ENCODE results near the gene LSAMP.
"Not testable (repeated sequence)": the region's sequence is repeated elsewhere in the genome, so short reads cannot be mapped to it uniquely, and the experiment has no call there.

Gene LSAMP

DNA sequence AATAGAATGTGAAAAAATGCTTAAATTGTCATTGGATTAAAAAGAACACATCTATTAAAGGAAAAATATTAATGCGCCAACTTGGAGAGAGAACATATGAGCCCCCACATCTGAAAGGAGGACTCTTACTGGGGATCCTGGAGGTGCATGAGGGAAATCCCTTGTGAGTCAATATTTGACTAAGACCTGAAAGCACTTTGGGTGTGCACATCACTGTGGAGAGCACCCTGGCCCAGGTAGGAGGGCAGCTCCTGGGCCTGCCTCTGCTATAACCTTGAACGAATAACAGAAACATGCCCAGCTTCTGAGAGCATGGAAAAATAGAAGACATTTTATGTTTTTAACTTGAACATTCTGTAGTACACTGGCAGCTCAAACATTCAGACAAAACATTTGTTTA is 622.2 kb downstream of the LSAMP start:
- DNase-seq, result no peak

DNA sequence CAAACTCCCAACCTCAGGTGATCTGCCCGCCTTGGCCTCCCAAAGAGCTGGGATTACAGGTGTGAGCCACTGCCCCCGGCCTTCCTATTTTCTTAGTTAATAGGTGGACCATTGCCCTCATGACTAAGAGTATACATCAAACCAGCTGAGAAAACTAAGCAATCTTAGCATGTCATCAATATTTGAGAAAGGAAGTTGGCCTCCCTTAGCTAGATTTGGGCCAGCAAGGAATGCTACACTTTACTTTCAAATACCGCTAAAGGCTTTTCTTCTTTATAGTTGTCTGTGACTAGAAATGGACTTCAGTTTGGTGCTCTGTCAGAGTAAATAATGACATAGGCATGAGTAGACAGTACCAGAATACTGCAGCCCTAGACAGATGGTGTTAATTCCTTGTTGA is 622.7 kb downstream of the LSAMP start:
- DNase-seq, result no peak

DNA sequence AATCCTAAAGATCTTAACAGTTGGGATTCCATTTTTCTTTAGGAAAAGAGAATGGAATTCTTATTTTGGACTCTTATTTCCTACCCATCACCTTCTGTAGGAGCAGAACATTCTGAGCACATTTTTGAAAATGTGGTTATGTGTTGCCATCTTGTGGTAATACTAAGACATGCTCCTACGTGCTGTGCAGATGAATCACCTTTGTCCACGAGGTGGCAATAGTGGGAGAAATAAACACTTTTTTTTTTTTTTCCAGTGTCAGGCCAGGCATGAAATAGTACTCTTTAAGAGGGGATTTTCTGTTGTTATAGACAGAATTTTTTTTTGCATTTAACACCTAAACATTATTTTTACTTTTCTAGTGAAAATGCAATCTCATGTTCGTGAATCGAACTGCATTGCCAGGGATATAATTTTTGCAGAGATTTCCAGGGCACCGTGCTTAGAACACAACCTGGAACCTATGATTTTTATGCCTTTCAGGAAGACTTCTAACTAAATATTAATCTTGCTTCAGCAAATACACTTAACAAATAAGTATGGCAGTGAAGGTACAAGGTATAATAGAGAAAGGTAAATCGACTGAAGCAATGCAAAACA is 625.4 kb downstream of the LSAMP start:
- DNase-seq, result peak; percentile 94

DNA sequence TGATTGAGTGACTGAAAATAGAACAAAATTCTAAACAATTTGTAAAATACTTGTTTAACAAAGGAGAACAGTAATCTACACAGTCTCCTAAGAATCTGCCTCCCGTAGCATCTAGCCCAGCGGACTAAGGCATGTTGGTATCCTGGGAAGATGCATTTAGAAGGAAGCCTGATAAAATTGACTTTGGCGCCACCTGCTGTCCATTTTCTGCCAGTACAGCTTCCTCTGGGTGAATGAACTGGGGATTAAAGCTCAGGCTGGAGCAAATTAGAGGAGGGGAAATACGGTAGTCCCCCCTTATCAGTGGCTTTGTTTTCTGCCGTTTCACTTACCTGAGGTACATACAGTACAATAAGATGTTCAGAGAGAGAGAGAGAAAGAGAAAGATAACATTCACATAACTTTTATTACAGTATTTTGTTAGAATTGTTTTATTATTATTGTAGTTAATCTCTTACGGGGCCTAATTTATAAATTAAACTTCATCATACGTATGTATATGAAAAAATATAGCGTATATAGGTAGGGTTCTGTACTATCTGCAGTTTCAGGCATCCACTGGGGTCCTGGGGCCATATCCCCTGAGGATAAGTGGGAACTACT is 630.4 kb downstream of the LSAMP start:
- peak; percentile 71 for DNase-seq

DNA sequence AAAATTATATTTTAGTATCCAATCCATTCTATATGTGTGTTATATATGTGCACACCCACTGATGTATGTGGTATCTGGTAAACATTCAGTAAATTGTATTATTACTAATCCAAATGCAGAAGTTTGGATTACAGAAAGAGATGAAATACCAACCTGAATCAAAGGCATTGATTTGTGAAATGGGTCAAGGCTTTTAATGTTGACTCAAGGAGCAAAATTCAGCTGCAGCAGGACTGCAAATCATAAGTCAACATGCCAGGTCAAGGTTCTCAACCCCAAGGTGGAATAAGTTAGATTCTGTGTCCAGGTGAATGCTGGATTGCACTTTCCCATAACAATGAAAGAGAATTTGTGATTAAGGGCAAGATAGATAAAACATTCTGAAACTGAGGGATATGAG is 631.3 kb downstream of the LSAMP start:
- DNase-seq, result no peak

DNA sequence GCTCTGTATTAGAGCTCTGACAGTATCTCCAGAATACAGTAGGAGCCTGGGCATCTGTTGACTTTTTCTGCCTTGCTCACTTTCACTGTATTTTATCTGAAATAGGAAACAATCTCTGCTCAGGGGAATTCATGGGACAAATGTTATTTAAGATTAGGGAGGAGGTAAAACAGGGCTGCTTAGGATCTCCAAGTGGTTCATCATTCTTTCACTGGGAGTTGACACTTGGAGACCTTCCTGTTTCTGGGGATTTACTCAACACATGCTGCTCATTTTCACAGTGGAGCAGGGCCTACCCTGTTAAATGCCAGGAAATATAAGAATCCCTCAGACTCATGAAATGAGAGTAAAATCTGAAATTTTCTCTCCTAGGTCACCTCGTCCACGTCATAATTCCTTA is 636.5 kb downstream of the LSAMP start:
- DNase-seq, result no peak

DNA sequence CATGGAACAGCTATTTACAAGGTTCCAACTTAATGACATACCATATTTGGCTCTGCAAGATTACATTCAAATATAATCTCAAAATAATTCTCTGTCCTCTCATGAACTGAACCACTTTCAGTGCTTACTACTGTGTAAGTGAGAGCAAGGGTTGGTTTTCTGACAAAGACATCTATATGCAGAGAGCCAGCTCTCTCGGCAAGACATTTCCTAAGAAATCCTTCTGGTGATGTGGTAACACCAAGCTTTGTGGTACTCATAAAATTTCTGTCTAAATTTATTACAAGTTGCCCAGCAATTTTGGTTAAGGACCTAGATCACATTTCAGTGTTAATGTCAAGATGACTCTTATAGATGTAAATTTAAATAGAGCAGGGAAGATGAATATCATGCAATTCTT is 637.0 kb downstream of the LSAMP start:
- no peak for DNase-seq

DNA sequence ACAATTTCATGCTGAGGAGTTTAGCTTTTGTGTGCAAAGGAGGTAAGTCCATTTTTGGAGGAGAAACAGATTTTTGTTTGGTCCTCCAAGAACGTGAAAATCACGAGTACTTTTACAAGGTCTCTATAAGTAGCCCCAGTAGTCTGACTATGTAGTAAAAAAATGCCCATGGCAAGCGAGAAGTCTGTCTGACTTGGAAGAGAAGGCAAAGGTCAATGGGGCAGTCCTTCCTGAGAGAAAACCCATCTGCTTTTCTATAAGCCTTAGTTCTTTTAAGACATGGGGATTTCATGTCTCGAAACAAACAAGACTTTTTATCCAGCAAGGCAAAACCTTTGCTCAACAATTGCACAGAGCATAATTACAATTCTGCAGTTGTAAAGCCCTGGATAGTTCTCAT is 638.8 kb downstream of the LSAMP start:
- DNase-seq, result no peak

DNA sequence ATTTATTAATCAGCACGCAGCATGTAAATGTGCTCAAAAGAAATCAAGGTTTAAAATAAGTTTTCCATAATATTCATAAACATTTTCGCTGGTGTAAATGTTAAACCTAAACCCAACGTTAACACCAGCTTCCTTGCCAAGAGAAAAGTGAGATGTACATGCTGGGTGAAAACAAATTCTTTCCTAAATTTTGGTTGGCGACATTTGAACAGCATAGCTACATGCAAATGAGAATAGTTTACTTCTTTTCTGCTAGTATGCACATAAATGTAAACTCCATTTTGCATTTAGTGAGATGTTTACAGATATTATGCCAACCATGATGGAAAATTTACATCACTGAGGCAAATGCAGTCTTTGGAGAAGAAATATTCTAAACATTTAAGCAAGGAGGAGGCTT is 639.8 kb downstream of the LSAMP start:
- DNase-seq, result no peak

DNA sequence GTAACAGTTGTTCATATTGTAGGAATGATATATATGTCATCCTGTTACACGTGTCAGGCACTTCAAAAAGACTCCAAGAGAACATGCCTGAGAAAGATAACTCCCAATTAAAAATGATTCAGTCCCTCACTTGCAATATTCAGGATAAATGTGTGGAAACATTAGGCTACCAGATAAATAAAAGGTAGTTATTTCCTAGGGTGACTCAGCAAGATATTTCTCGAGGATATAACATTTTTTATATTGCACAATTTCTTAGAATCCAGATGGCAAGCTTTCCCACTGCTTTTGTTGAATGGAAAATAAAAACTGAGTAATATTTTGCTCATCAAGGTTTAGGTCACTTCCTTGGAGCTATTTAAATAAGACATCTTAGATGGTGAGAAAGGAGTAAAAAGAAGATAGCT is 640.6 kb downstream of the LSAMP start:
- no peak for DNase-seq

DNA sequence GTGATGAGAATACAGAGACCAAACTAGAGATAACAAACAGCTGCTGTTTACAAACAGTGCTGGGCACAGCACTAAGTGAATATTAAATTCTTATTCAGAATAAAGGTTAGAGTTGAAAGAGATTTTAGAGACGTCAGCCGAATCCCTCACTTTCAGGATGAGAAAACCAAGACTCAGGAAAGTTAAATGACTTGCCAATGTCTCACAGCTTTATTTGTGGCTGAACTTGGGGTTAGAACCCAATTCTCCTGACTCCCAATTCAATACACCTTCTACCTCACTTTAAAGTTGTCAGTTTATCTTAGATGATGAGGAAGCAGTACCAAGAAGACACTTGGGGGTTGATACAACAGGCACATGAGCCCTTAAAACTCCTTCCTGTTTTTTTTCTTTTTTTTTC is 641.1 kb downstream of the LSAMP start:
- no peak for DNase-seq

DNA sequence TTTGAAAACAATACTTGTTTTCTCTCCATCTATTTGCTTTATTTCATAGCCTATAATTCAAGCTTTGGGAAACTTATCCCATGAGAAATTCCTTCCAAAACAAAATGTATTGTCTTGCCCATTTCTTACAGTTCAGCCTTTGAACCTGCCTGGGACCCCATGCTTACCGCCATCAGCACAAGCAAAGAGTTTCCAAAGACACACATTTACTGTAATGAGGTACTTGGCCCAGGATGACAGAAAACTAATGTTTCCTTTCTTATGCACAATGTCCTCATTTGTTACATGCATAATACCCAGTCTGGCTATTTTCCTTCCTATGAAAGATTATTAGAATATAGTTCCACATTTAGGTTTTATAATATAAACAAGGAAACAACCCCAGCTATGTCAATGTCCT is 641.6 kb downstream of the LSAMP start:
- DNase-seq, result no peak

DNA sequence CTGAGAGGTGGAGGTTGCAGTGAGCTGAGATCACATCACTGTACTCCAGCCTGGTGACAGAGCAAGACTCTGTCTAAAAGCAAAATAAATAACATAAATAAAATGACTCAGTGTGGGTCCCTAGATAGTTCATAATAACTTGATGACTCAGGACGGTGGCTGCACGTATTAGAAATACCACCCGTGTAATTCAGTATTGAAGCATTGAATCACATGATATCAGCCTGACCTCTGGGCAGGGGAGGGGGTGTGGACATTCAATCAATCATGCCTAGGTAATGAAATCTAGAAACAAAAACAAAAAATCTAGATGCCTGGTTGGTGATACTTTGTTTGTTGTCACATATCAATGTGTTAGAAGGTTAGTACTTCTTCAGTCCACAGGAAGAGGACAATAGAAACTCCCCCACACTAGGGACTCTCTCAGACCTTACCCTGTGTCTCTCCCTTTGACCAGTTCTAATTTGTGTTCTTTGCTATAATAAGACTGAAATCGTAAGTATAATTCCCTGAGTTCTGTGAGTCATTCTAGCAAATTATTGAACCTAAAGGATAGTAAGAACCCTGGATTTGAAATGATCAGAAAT is 644.7 kb downstream of the LSAMP start:
- DNase-seq, result no peak

DNA sequence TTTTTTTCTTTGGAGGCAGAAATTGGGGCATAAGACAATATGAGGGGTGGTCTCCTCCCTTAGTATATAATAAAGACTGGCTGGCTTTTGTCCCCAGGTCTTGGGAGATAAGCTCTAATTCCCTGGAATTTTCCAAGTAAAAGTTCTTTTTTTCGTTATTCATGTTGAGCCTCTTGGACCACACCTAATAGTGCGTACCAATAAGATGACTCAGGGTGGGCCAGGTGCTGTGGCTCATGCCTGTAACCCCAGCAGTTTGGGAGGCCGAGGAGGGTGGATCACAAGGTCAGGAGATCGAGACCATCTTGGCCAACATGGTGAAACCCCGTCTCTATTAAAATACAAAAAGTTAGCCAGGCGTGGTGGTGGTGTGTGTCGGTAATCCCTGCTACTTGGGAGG is 645.2 kb downstream of the LSAMP start:
- DNase-seq, result not testable (repeated sequence)

DNA sequence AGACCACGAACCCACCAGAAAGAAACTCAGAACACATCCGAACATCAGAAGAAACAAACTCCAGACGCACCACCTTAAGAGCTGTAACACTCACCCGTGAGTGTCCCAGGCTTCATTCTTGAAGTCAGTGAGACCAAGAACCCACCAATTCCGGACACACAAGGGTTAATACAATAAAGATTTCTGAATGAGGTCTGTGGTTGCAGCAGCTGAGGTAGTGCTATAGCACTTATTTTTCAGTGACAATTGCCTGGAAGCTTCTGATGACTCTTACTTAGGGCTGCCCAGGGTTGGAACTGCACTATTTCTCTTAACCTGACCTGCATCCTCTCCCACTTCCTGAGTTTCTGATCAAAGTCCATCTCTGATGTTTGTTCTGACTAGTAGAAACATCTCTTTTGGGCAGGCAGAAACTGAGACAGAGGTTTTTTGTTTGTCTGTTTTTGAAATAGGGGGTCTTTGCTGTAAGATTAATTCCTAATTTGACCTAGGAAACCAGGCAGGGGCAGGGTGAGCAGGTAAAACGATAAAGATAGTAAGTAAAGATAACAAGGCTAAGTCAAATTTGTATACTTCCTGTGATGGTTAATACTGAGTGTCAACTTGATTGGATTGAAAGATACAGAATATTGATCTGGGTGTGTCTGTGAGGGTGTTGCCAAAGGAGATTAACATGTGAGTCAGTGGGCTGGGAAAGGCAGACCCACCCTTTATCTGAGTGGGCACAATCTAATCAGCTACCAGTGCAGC is 652.9 kb downstream of the LSAMP start:
- DNase-seq, result no peak

DNA sequence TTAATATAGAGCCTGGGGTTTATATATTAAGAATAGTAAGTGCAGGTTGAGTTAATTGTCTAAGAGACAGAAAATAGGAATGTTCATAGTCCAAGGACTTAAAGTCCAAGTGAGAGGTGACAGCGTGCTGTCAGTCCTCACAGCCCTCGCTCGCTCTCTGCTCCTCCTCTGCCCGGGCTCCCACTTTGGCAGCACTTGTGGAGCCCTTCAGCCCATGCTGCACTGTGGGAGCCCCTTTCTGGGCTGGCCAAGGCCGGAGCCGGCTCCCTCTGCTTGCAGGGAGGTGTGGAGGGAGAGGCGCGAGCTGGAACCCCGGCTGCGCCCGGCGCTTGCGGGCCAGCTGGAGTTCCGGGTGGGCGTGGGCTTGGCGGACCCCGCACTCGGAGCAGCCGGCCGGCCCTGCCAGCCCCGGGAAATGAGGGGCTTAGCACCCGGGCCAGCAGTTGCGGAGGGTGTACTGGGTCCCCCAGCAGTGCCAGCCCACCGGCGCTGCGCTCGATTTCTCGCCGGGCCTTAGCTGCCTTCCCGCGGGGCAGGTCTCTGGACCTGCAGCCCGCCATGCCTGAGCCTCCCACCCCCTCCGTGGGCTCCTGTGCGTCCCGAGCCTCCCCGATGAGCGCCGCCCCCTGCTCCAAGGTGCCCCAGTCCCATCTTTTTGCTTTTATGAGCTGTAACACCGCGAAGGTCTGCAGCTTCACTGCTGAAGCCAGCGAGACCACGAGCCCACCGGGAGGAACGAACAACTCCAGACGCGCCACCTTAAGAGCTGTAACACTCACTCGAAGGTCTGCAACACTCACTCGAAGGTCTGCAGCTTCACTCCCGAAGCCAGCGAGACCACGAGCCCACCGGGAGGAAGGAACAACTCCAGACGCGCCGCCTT is 653.8 kb downstream of the LSAMP start:
- DNase-seq, result not testable (repeated sequence)

DNA sequence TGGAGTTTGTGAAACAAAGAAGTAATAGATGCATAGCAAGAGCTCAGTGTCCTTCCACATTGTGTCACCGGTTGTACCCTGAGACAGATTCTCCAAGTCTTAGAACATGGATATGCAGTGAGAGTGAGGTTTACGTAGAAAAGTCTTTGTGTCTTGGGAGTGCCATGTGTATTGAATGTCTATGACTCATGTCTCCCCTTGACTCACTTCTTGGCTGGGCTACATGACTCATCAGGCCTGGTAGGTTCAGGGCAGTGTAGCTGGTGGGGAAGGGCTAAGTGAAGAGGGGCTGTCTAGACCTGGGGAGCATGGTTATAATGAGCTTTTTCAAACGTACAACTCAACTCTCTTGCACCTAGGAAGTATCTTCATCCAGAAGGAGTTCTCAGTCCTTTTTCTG is 654.5 kb downstream of the LSAMP start:
- DNase-seq, result no peak

DNA sequence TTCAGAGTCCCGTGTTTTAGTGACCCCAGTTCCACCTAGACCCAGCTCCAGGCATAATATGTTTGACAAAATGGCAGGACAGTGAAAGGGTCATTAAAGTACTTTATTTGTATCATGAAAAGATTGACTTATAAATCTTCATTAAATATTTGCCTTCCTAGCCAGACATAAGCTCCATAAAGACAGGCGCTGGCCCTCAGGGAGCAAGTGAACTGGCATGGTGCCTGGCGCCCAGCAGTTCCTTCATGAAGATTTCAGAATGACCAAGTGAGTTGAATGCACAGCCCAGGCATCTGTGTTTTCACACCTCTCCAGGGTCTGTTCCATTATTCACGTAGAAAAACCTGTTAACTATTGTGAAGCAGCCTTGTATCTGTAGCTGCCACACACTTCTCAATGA is 655.8 kb downstream of the LSAMP start:
- DNase-seq, result no peak

DNA sequence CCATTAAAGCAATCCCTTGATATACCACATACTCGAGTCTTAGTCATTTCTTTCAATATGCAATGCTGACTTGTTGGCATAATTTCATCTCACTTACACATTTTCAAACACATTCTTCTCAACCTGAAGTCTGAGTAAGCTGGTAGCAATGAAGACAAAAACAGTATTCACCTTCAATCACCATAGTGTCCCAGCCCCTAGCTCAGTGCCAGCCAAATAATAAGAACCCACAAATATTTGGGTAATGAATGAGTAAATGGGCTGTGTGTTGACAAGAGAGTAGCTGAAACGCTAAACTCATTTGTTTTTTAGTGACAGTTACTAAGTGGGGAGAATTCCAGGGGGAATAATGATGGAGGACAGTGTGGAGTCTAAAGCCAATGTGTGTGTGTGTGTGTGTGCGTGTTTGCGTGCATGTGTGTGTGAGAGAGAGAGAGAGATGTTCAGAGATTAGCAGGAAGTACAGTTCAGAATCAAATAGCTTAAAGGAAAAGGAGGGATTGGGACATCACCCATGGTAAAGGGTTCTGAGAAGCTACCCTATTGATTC is 656.3 kb downstream of the LSAMP start:
- DNase-seq, result no peak

DNA sequence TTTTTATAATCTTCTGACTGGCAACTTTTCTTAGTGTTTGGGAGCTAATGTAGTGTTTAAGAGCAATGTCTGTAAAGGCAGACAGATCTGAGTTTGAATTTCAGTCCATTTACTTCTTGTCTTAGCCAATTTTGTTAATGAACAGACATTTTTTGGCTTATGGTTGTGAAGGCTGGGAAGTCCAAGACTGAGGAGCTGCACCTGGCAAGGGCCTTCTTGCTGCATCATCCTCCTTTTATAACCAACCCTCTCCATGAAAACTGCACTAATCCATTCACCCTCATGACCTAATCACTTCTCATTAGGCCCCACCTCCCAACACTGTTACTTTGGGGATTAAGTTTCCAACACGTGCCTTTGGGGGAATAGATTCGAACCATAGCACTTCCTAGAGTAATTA is 657.5 kb downstream of the LSAMP start:
- no peak for DNase-seq

DNA sequence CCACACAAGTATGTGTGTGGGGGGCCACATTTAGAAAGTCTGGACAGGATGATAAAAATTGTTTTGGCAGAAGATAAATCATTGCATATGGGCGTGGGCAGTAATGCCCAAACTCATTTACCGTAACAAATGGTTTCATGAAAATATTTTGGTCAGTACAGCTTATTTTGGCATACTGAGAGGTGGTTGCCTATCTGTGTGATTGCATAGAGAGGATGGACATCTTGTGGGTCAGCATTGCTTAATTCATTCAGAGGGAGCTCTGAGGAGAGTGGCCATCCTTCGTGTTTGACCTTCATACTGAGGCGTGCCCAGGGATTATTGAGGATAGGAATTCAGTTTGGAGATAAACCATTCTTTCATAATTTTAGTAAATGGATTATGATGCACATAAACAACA is 659.5 kb downstream of the LSAMP start:
- no peak for DNase-seq

DNA sequence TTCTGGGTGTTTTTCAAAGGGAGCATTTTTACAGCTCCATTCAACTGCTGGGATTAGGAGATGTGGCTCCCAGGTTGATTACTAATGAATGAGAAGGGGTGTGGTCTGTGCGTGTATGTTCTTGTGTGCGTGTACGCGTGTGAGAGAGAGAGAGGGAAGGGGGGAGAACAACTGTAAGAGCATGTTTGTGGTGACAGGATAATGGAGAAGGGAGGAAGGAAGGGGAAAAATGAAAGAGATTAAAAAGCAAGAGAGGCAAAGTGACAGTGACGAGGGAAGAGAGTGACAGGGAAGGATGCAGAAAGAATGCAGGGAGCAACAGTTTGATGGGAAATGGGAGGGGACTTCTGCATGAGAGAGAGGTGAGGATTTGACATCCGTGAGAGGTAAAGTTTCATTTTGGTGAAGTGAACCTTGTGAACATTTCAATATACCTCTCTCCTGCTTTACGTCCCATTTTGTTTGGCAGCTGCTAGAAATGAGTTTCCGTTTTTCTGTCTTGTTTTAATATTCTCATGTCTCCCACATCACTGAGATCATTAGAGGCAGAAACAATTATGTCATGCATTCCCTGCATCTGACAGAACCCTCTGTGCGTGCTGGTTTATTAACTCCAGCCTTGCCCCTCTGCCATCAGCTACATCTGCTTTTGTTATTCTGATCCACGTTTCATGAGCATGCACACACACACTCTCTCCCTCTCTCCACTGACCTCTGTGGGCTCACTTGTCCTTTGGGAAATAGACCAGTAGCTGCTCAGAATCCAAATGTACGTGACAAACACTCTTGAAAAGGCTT is 660.3 kb downstream of the LSAMP start:
- no peak for DNase-seq

Measured in COR-L47 (cell line).